Hepatocyte (in vitro differentiated cells): ENCODE results near the gene HYAL1. TPM values are rescaled to one million over a fixed set of nuclear protein-coding genes. Genes with fewer than 3 reads are reported as not detected.
"Not testable (repeated sequence)": the region's sequence is repeated elsewhere in the genome, so short reads cannot be mapped to it uniquely, and the experiment has no call there.

ENCODE experiments used
- DNase-seq: peaks from one replicate; pipeline ENCODE4 v3.0.0-alpha.2; 2016; ENCODE audit warnings: low spot score
- H2AFZ ChIP-seq: fragments of 200-600 bp; sonication (generic); 2 replicates; pipeline ENCODE4 v1.6.0; 2016; ENCODE audit warnings: antibody characterized with exemption, mild to moderate bottlenecking
- H3K27ac ChIP-seq: fragments of 200-600 bp; sonication (generic); 2 replicates; pipeline ENCODE4 v1.5.1; 2016; ENCODE audit warnings: mild to moderate bottlenecking
- H3K27me3 ChIP-seq: fragments of 200-600 bp; sonication (generic); 2 replicates; pipeline ENCODE4 v1.6.1; 2016
- H3K36me3 ChIP-seq: fragments of 200-600 bp; sonication (generic); replicated peaks from 2 replicates; pipeline ENCODE4 v1.5.1; 2016; ENCODE audit warnings: low read depth; ENCODE audit not compliant: insufficient read depth
- H3K4me1 ChIP-seq: fragments of 200-600 bp; sonication (generic); 2 replicates; pipeline ENCODE4 v1.5.1; 2016; ENCODE audit warnings: mild to moderate bottlenecking, moderate library complexity; ENCODE audit not compliant: insufficient read depth
- H3K4me2 ChIP-seq: fragments of 200-600 bp; sonication (generic); 2 replicates; pipeline ENCODE4 v1.6.0; 2016
- H3K4me3 ChIP-seq: fragments of 200-600 bp; sonication (generic); 2 replicates; pipeline ENCODE4 v1.5.1; 2016; ENCODE audit warnings: mild to moderate bottlenecking
- H3K79me2 ChIP-seq: fragments of 200-600 bp; sonication (generic); 2 replicates; pipeline ENCODE4 v1.6.0; 2017; ENCODE audit warnings: mild to moderate bottlenecking
- H3K9me2 ChIP-seq: fragments of 200-600 bp; sonication (generic); replicated peaks from 2 replicates; pipeline ENCODE4 v1.6.0; 2017; ENCODE audit warnings: mild to moderate bottlenecking; ENCODE audit not compliant: insufficient read depth
- H3K9me3 ChIP-seq: fragments of 200-600 bp; sonication (generic); 2 replicates; pipeline ENCODE4 v1.5.1; 2016; ENCODE audit warnings: low read depth, mild to moderate bottlenecking
- H4K20me1 ChIP-seq: fragments of 200-600 bp; sonication (generic); 2 replicates; pipeline ENCODE4 v1.6.0; 2016; ENCODE audit warnings: mild to moderate bottlenecking; ENCODE audit not compliant: insufficient read depth, poor library complexity, severe bottlenecking
- EZH2 ChIP-seq: fragments of 200-600 bp; sonication (generic); IDR thresholded peaks from 2 replicates; pipeline ENCODE4 v1.6.1; 2016; ENCODE audit warnings: antibody characterized with exemption, mild to moderate bottlenecking, borderline replicate concordance
- EZH2phosphoT487 ChIP-seq: fragments of 200-600 bp; sonication (generic); IDR thresholded peaks from one replicate; pipeline ENCODE4 v1.6.1; 2018; ENCODE audit warnings: antibody characterized with exemption, mild to moderate bottlenecking, low read depth, moderate library complexity; ENCODE audit not compliant: unreplicated experiment, severe bottlenecking
- WGBS: methylation state at CpG from one replicate; pipeline ENCODE4 v1.1.6; 2016; ENCODE audit warnings: low lambda C conversion rate; ENCODE audit errors: missing lambda C conversion rate; 5-methylcytosine and 5-hydroxymethylcytosine counted together
- polyA plus RNA-seq: library from polyadenylated mRNA; unstranded; fragments of >200 nt; fragmentation: Nextera tagmentation; extraction: Ambion mirVana; gene quantifications from 2 replicates; pipeline ENCODE4 v1.2.1, GENCODE V29; 2016
- total RNA-seq: library from RNA; depleted of rRNA; stranded (reverse); fragments of >200 nt; gene quantifications from 2 replicates; pipeline ENCODE4 v1.2.3, GENCODE V29; 2014
- TF ChIP-seq, protein P1 (sequence below): fragments of 200-600 bp; sonication (generic); IDR thresholded peaks from 2 replicates; pipeline ENCODE4 v1.5.1; 2016; ENCODE audit warnings: antibody characterized with exemption, mild to moderate bottlenecking; ENCODE audit not compliant: poor library complexity

The HYAL1 gene
- total and polyA plus RNA-seq, 2 experiments from 2014 or later, result 11.8 to 22.3 TPM

DNA sequence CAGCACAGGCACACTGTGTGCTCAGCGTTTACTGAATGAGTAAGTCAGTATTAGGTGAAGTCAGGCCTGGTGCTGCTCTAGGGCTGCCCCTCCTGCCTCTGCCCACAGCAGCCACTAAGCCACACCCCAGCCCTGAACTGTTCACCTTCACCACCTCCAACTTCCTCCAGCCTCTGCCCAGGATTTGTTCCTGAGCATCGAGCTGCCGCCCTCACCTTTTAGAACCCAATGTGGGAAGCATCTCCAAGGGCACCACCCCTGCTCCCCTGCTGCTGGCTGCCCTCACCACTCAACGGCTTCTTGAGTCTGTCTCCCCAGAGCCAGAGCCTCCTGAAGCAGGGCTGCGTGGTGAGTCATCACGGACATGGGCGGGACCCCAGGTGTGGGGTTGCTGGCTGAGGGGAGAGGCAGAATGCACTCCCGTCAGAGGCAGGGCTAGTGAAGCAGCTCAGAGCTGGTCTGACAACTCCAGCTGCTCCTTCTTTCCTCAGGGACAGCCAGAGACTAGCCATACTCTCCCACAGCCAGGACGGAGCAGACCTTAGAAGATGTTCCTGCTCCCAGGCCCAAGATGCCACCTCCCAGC, 13.4 kb upstream of the HYAL1 start:
- H3K27me3 ChIP-seq, result no peaks in the 10 kb centered on the region
- H3K4me3 ChIP-seq, result no peak overlapping the region
- H3K9me2 ChIP-seq, result no peaks in the 10 kb centered on the region
- H4K20me1 ChIP-seq, result peaks cover 3% of the 10 kb centered on the region
- H3K9me3 ChIP-seq, result no peaks in the 10 kb centered on the region
- peaks cover 37% of the 10 kb centered on the region for H3K4me1 ChIP-seq
- H2AFZ ChIP-seq, result no peak overlapping the region
- DNase-seq, result peak; percentile 91
- TF ChIP-seq, protein P1, sequence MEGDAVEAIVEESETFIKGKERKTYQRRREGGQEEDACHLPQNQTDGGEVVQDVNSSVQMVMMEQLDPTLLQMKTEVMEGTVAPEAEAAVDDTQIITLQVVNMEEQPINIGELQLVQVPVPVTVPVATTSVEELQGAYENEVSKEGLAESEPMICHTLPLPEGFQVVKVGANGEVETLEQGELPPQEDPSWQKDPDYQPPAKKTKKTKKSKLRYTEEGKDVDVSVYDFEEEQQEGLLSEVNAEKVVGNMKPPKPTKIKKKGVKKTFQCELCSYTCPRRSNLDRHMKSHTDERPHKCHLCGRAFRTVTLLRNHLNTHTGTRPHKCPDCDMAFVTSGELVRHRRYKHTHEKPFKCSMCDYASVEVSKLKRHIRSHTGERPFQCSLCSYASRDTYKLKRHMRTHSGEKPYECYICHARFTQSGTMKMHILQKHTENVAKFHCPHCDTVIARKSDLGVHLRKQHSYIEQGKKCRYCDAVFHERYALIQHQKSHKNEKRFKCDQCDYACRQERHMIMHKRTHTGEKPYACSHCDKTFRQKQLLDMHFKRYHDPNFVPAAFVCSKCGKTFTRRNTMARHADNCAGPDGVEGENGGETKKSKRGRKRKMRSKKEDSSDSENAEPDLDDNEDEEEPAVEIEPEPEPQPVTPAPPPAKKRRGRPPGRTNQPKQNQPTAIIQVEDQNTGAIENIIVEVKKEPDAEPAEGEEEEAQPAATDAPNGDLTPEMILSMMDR, result no peak
- TF ChIP-seq EZH2 (no peak), EZH2phosphoT487 (no peak)
- H3K4me2 ChIP-seq, result peak overlapping the region; percentile 61
- no peaks in the 10 kb centered on the region for H3K36me3 ChIP-seq
- WGBS, result 47% methylated on average over 9 of the region's 9 CpGs
- H3K27ac ChIP-seq, result peak overlapping the region; percentile 91
- H3K79me2 ChIP-seq, result peaks cover 38% of the 10 kb centered on the region

DNA sequence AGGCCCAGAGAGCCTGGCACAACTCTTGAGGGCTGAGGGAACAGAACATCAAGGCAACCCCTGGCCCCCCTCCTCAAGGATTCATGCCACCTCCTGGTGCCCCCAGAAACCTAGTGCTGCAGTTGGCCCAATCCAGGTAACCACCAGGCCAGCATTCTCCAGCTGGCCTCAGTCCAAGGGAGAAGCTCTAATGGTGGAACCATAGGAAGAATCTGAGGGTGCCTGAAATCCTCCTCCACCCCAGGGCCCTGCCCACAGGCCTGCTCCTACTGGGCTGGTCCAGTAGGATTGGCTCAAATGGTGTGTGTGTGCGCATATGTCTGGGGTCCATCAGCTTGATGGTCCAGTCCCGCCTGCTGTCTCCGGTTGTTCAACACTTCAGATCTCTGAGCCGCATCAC, 11.4 kb upstream of the HYAL1 start:
- H3K27ac ChIP-seq, result no peak overlapping the region

DNA sequence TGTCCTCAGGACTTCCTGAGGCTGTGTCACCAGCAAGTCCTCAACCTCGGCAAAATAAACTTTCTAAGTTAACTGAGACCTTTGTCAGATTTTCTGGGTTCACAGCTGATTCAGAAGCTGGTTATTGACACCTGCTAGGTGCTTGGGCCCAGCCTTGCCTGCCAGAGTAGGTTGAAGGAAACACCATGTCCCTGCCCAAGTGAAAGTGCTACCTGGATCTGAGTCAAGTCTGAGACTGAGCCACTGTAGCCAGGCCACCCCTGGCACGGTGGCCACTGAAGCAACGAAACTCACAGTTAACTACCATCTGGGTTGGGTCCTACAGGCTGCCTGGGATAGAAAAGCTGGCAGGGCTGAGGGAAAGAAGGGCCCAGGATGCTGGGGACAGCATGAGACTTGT, 11.0 kb upstream of the HYAL1 start:
- WGBS, result 90% methylated on average over 3 of the region's 3 CpGs
- TF ChIP-seq EZH2 (no peak), EZH2phosphoT487 (no peak)
- TF ChIP-seq, protein P1, result no peak
- Histone ChIP-seq H3K36me3 (no peaks in the 10 kb centered on the region), H3K4me1 (peaks cover 26% of the 10 kb centered on the region), H3K27ac (no peak overlapping the region), H3K79me2 (peaks cover 23% of the 10 kb centered on the region), H3K9me2 (no peaks in the 10 kb centered on the region), H3K9me3 (no peaks in the 10 kb centered on the region), H3K4me2 (no peak overlapping the region), H3K27me3 (no peaks in the 10 kb centered on the region), H2AFZ (no peak overlapping the region), H4K20me1 (peaks cover 3% of the 10 kb centered on the region), H3K4me3 (no peak overlapping the region)
- no peak for DNase-seq

More for the DNA sequence above, 11.4 kb upstream of the HYAL1 start:
- TF ChIP-seq, protein P1, result no peak
- TF ChIP-seq EZH2phosphoT487 (no peak), EZH2 (no peak)
- no peaks in the 10 kb centered on the region for H3K9me2 ChIP-seq
- no peak overlapping the region for H2AFZ ChIP-seq
- H3K4me2 ChIP-seq, result no peak overlapping the region
- H3K4me3 ChIP-seq, result no peak overlapping the region
- H3K4me1 ChIP-seq, result peaks cover 30% of the 10 kb centered on the region
- no peaks in the 10 kb centered on the region for H3K36me3 ChIP-seq
- no peaks in the 10 kb centered on the region for H3K9me3 ChIP-seq
- DNase-seq, result no peak
- H3K79me2 ChIP-seq, result peaks cover 28% of the 10 kb centered on the region
- no peaks in the 10 kb centered on the region for H3K27me3 ChIP-seq
- peaks cover 3% of the 10 kb centered on the region for H4K20me1 ChIP-seq
- 96% methylated on average over 4 of the region's 4 CpGs for WGBS

DNA sequence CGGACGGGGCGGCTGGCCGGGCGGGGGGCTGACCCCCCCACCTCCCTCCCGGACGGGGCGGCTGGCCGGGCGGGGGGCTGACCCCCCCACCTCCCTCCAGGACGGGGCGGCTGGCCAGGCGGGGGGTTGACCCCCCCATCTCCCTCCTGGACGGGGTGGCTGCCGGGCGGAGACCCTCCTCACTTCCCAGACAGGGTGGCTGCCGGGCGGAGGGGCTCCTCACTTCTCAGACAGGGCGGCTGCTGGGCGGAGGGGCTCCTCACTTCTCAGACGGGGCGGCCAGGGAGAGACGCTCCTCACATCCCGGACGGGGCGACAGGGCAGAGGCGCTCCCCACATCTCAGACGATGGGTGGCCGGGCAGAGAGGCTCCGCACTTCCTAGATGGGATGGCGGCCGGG, 8.7 kb upstream of the HYAL1 start:
- H3K4me1 ChIP-seq, DNase-seq, H3K27me3 ChIP-seq, H3K4me2 ChIP-seq, H3K36me3 ChIP-seq, H3K4me3 ChIP-seq, H2AFZ ChIP-seq, H3K9me3 ChIP-seq, H3K9me2 ChIP-seq, H4K20me1 ChIP-seq, H3K27ac ChIP-seq, H3K79me2 ChIP-seq: not testable (repeated sequence)
- 96% methylated on average over 15 of the region's 32 CpGs for WGBS
